Measurements from ENCODE around the gene BRAT1.
A peak's percentile ranks its signal among the peaks of the same experiment; 100 is the strongest.

Gene BRAT1

GRCh38 chr7:2512713-2513112 lies 42.6 kb downstream of the BRAT1 start:
- DNase-seq (ENCODE audit: low spot score in 2 of 2) (no peak), ATAC-seq (ENCODE audit: low read depth) (no peak)
- H3K9me3 Mint-ChIP-seq = no peaks in the 10 kb centered on the region
- peak overlapping the region; percentile 99 for H3K27ac Mint-ChIP-seq
- no peaks in the 10 kb centered on the region for H3K36me3 Mint-ChIP-seq
- peak overlapping the region; percentile 90 for H3K4me3 Mint-ChIP-seq
- H3K27me3 Mint-ChIP-seq = no peaks in the 10 kb centered on the region
- peaks cover 49% of the 10 kb centered on the region for H3K4me1 Mint-ChIP-seq

GRCh38 chr7:2512179-2512661 lies 43.1 kb downstream of the BRAT1 start:
- Mint-ChIP-seq H3K27me3 (no peaks in the 10 kb centered on the region), H3K9me3 (no peaks in the 10 kb centered on the region), H3K4me1 (peaks cover 44% of the 10 kb centered on the region), H3K27ac (peak overlapping the region; percentile 99), H3K4me3 (peak overlapping the region; percentile 90), H3K36me3 (no peaks in the 10 kb centered on the region)
- peak; percentile 65 to 66 for DNase-seq (ENCODE audit: low spot score in 2 of 2)
- ATAC-seq (ENCODE audit: low read depth) = peak; percentile 31

DNA sequence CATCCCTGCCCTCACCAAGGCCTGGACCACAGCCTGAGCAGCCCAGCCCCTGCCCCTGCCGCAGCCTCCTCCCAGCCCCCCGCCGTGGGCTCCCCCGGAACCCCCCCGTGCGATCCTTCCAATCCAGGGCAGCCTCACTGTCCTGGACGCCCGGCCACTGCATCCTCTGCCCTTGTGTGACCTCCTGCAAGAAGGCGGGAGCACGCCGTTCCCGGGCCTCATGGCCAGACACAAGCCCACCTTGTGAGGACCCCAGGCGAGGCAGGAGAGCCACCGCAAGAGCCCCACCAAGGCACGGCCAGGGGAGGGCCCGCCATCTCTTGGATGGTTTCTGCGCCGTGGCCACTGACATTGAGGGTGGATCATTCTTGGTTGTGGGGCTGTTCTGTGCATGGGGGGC lies 43.6 kb downstream of the BRAT1 start:
- H3K27me3 Mint-ChIP-seq = no peaks in the 10 kb centered on the region
- H3K4me3 Mint-ChIP-seq = peak overlapping the region; percentile 90
- ATAC-seq (ENCODE audit: low read depth) = no peak
- no peak for DNase-seq (ENCODE audit: low spot score in 2 of 2)
- no peaks in the 10 kb centered on the region for H3K9me3 Mint-ChIP-seq
- peak overlapping the region; percentile 99 for H3K27ac Mint-ChIP-seq
- H3K36me3 Mint-ChIP-seq = no peaks in the 10 kb centered on the region
- H3K4me1 Mint-ChIP-seq = peaks cover 43% of the 10 kb centered on the region

- peak; percentile 84 to 88 for DNase-seq (ENCODE audit: low spot score in 2 of 2)
- H3K36me3 Mint-ChIP-seq = no peaks in the 10 kb centered on the region
- peak; percentile 65 for ATAC-seq (ENCODE audit: low read depth)
- peak overlapping the region; percentile 90 for H3K4me3 Mint-ChIP-seq
- no peaks in the 10 kb centered on the region for H3K27me3 Mint-ChIP-seq
- H3K9me3 Mint-ChIP-seq = no peaks in the 10 kb centered on the region
- peaks cover 43% of the 10 kb centered on the region for H3K4me1 Mint-ChIP-seq
- peak overlapping the region; percentile 99 for H3K27ac Mint-ChIP-seq
Observed at GRCh38 chr7:2510909-2511768, 44.2 kb downstream of the BRAT1 start.

GRCh38 chr7:2510130-2510776 lies 45.1 kb downstream of the BRAT1 start:
- DNase-seq (ENCODE audit: low spot score in 2 of 2) (peak in 1 of 2 donors; percentile 55), ATAC-seq (ENCODE audit: low read depth) (no peak)
- Mint-ChIP-seq H3K27me3 (no peaks in the 10 kb centered on the region), H3K4me1 (peaks cover 43% of the 10 kb centered on the region), H3K4me3 (peak overlapping the region; percentile 90), H3K36me3 (no peaks in the 10 kb centered on the region), H3K27ac (peak overlapping the region; percentile 99), H3K9me3 (no peaks in the 10 kb centered on the region)

- Mint-ChIP-seq H3K4me3 (peak overlapping the region; percentile 77), H3K9me3 (no peaks in the 10 kb centered on the region), H3K4me1 (peaks cover 43% of the 10 kb centered on the region), H3K36me3 (no peaks in the 10 kb centered on the region), H3K27ac (peak overlapping the region; percentile 99), H3K27me3 (no peaks in the 10 kb centered on the region)
- no peak for DNase-seq (ENCODE audit: low spot score in 2 of 2)
- no peak for ATAC-seq (ENCODE audit: low read depth)
Observed at GRCh38 chr7:2509298-2509906, 45.9 kb downstream of the BRAT1 start.

DNA sequence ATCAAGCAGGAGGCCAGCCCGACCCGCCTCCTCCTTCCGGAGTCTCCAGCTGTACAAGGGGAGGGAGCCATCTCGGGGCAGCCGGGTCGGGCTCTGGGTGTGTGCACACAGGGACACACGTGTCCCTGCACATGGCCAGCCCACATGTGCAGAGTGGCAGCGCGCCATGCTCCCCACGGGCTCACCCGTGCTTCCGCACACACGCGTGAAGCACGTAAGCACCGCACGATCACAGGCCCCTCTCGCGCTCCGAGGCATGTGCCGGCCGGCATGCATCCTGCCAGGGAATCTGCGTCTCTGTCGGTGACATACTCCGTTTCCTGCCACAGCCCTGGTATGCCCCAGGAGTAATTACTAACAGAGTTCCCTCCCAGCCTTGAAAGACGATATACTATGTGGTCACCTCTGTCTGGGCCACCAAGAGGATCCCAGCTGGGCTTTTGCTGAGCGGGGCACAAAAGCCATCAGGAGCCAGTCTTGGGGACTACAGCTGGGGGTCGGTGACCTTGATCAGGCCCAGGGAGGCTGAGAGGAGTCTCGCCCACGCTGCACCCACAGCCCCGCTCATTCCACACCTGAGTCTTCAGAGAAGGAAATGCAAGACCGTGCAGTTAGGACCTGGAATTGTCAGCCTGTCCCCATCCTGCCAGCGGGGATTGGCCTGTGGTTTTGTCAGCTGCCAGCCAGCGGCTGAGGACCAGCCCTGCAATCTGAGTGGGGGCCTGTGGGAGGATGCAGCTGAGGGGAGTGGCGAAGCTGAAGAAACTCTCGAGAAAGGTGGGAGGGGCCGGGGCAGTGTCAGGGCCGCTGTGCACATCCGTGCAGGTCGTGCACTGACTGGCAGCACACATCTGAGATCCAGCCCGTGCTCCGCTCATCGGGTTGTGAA lies 46.8 kb downstream of the BRAT1 start:
- DNase-seq (ENCODE audit: low spot score in 2 of 2) (peak; percentile 63 to 76), ATAC-seq (ENCODE audit: low read depth) (peak; percentile 37)
- Mint-ChIP-seq H3K27ac (peak overlapping the region; percentile 99), H3K4me1 (peaks cover 43% of the 10 kb centered on the region), H3K36me3 (no peaks in the 10 kb centered on the region), H3K27me3 (no peaks in the 10 kb centered on the region), H3K4me3 (peak overlapping the region; percentile 77), H3K9me3 (no peaks in the 10 kb centered on the region)

- DNase-seq (ENCODE audit: low spot score in 2 of 2) (no peak), ATAC-seq (ENCODE audit: low read depth) (no peak)
- Mint-ChIP-seq H3K27me3 (no peaks in the 10 kb centered on the region), H3K4me1 (peaks cover 37% of the 10 kb centered on the region), H3K9me3 (no peaks in the 10 kb centered on the region), H3K27ac (peak overlapping the region; percentile 99), H3K36me3 (no peaks in the 10 kb centered on the region), H3K4me3 (peak overlapping the region; percentile 77)
Observed at GRCh38 chr7:2507917-2508306, 47.4 kb downstream of the BRAT1 start.

DNA sequence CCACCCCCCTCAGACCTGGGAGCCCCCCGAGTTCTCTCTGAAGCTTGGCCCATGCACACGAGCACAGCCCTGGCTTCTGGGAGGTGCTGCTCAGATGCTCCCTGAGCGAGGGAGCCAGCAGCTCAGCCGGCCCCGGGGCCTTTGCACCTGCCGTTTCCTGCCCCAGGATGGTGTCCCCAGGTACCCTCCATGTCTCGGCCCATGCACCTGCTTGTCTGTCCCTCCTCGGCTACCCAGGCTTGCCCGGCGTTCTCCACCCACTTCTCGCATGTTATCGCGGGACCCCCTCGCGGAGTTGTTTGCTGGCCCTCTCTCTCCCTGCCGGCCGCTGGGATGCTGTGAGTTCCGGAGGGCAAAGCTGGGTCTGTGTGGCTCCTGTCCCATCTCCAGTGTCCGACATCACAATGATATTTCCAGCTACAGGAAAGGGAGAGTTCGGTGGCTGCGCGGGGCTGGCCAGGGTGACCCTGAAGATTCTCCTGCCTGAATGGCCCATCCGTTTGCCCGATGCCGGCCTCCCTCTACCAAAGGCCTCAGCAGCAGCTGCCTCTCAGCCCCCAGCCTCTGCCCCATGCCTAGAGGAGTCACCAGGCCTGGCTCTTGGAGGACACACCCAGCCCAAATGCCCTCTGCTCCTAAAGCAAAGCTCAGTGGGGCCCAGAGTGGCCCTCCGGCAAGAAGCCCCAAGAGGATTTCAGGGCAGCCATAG lies 48.0 kb downstream of the BRAT1 start:
- ATAC-seq (ENCODE audit: low read depth) (no peak), DNase-seq (ENCODE audit: low spot score in 2 of 2) (no peak)
- peak overlapping the region; percentile 99 for H3K27ac Mint-ChIP-seq
- H3K4me3 Mint-ChIP-seq = no peak overlapping the region
- peaks cover 32% of the 10 kb centered on the region for H3K4me1 Mint-ChIP-seq
- H3K9me3 Mint-ChIP-seq = no peaks in the 10 kb centered on the region
- H3K36me3 Mint-ChIP-seq = no peaks in the 10 kb centered on the region
- no peaks in the 10 kb centered on the region for H3K27me3 Mint-ChIP-seq

DNA sequence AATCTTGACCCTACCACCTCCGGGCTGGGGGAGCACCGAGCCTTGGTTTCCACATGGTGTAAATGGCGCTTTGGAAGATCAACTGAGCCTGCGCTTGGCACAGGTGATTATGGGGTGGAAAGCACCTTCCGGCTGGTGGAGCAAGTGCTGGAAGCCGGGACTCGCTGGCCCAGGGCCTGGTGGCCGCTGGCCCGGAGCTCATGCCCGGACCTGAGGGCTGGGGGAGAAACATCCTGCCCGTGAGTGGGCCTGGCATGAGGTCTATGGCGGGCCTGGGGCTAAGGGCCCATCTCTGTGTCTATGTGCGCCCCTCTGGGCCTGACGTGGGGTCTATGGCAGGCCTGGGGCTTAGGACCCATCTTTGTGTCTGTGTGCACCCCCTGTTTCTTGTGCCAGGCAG lies 49.9 kb downstream of the BRAT1 start:
- no peaks in the 10 kb centered on the region for H3K9me3 Mint-ChIP-seq
- peaks cover 22% of the 10 kb centered on the region for H3K4me1 Mint-ChIP-seq
- no peak overlapping the region for H3K4me3 Mint-ChIP-seq
- no peak overlapping the region for H3K27ac Mint-ChIP-seq
- no peak for DNase-seq (ENCODE audit: low spot score in 2 of 2)
- H3K27me3 Mint-ChIP-seq = no peaks in the 10 kb centered on the region
- ATAC-seq (ENCODE audit: low read depth) = no peak
- no peaks in the 10 kb centered on the region for H3K36me3 Mint-ChIP-seq

DNA sequence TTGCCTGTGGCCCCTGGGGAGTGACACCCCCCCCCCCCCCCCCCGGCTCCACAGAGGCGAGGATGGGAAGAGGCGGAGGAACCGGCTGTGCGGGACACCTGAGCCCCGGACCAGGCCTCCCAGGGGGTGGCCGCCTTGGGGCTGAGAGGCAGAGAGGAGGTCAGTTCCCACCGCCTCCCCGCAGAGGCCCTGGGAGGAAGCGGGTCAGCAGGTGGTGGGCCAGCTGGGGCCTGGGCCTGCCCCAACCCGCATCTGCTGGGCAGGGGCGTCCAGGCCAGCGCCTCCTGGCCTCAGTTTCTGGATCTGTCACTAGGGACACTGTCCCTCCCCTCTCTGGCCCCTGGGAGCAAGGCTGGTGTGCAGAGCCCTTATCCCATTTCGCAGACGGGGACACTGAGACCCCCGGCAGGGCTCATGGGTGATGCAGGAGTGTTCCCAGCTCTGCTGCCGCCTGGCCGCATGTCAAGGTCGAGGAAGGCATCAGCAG lies 50.4 kb downstream of the BRAT1 start:
- no peak overlapping the region for H3K4me3 Mint-ChIP-seq
- DNase-seq (ENCODE audit: low spot score in 2 of 2) = no peak
- peaks cover 19% of the 10 kb centered on the region for H3K4me1 Mint-ChIP-seq
- ATAC-seq (ENCODE audit: low read depth) = no peak
- H3K27ac Mint-ChIP-seq = no peak overlapping the region
- no peaks in the 10 kb centered on the region for H3K27me3 Mint-ChIP-seq
- H3K36me3 Mint-ChIP-seq = no peaks in the 10 kb centered on the region
- H3K9me3 Mint-ChIP-seq = no peaks in the 10 kb centered on the region

- Mint-ChIP-seq H3K9me3 (no peaks in the 10 kb centered on the region), H3K4me1 (peaks cover 16% of the 10 kb centered on the region), H3K27me3 (no peaks in the 10 kb centered on the region), H3K4me3 (no peak overlapping the region), H3K27ac (no peak overlapping the region), H3K36me3 (no peaks in the 10 kb centered on the region)
- no peak for ATAC-seq (ENCODE audit: low read depth)
- no peak for DNase-seq (ENCODE audit: low spot score in 2 of 2)
Observed at GRCh38 chr7:2504128-2504888, 51.0 kb downstream of the BRAT1 start.

All from memory B cell (primary cell).